Measurements from ENCODE around the gene NSMF.

GRCh38 chr9:137480686-137481683 is 21.9 kb upstream of the NSMF start:
- TF ChIP-seq GATA3 (IDR thresholded peaks at IDR 0.05; ENCODE audit: low read depth, low read length) = no peak
- peak; percentile 56; the same call in 1 of the 2 replicates for TF ChIP-seq GATA2 (IDR thresholded peaks at IDR 0.05; ENCODE audit: low read depth, low read length)
